Measurements from ENCODE around the gene RFNG. TPM values are rescaled to one million over a fixed set of nuclear protein-coding genes. Genes with fewer than 3 reads are reported as not detected.

The RFNG gene
- total and polyA plus RNA-seq, 2 of the 13 experiments (the other 11 are each of a cell fraction or from before 2014, with no cell fraction given): 61.4 to 64.0 TPM

DNA sequence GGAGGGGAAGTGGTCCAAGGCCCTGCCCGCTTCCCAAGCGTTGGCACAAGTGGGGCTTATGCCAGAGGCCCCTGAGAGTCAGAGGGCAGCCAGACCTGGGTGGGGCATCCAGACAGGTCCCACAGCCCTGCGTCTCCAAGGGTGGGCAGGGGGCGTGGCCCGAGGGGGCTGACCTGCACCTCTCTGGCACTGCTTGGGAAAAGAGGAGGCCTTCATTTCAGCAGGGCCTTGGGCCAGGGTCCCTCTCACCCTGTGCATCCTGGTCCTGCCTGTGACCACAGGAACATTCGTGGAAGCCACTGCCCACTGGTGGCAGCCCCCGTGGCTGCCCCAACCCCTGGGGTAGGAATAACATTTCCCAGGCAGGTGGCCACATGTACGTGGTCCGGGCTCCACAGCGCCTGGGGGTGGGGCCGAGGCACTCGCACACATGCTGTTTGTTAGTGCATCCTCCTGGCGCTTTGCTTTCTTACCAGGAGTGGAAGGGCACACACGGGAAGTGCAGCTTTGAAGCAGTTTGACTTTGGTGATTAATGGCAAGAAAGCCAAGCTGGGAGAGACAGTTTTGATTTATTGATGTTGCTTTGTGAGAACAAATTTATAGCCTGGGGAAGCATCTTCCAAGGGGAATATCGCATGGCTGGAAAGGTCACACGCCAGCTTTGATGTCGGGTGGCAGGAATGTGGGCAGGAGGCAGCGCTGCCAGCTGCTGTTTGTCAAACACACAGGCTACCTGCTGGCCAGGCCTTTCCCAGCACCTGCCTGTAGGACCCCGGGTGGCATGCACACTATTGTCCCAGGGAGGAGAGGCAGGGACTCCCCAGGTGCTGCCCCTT, 33.2 kb downstream of the RFNG start (continued):
- TF ChIP-seq, protein P1, sequence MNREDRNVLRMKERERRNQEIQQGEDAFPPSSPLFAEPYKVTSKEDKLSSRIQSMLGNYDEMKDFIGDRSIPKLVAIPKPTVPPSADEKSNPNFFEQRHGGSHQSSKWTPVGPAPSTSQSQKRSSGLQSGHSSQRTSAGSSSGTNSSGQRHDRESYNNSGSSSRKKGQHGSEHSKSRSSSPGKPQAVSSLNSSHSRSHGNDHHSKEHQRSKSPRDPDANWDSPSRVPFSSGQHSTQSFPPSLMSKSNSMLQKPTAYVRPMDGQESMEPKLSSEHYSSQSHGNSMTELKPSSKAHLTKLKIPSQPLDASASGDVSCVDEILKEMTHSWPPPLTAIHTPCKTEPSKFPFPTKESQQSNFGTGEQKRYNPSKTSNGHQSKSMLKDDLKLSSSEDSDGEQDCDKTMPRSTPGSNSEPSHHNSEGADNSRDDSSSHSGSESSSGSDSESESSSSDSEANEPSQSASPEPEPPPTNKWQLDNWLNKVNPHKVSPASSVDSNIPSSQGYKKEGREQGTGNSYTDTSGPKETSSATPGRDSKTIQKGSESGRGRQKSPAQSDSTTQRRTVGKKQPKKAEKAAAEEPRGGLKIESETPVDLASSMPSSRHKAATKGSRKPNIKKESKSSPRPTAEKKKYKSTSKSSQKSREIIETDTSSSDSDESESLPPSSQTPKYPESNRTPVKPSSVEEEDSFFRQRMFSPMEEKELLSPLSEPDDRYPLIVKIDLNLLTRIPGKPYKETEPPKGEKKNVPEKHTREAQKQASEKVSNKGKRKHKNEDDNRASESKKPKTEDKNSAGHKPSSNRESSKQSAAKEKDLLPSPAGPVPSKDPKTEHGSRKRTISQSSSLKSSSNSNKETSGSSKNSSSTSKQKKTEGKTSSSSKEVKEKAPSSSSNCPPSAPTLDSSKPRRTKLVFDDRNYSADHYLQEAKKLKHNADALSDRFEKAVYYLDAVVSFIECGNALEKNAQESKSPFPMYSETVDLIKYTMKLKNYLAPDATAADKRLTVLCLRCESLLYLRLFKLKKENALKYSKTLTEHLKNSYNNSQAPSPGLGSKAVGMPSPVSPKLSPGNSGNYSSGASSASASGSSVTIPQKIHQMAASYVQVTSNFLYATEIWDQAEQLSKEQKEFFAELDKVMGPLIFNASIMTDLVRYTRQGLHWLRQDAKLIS (CRISPR knock-in tag; IDR thresholded peaks at IDR 0.05): peak; percentile 54; the same call in 1 of the 2 replicates
- no peak for TF ChIP-seq ZNF550 (CRISPR knock-in tag; IDR thresholded peaks at IDR 0.05; ENCODE audit: borderline replicate concordance)
- TF ChIP-seq, protein P2, sequence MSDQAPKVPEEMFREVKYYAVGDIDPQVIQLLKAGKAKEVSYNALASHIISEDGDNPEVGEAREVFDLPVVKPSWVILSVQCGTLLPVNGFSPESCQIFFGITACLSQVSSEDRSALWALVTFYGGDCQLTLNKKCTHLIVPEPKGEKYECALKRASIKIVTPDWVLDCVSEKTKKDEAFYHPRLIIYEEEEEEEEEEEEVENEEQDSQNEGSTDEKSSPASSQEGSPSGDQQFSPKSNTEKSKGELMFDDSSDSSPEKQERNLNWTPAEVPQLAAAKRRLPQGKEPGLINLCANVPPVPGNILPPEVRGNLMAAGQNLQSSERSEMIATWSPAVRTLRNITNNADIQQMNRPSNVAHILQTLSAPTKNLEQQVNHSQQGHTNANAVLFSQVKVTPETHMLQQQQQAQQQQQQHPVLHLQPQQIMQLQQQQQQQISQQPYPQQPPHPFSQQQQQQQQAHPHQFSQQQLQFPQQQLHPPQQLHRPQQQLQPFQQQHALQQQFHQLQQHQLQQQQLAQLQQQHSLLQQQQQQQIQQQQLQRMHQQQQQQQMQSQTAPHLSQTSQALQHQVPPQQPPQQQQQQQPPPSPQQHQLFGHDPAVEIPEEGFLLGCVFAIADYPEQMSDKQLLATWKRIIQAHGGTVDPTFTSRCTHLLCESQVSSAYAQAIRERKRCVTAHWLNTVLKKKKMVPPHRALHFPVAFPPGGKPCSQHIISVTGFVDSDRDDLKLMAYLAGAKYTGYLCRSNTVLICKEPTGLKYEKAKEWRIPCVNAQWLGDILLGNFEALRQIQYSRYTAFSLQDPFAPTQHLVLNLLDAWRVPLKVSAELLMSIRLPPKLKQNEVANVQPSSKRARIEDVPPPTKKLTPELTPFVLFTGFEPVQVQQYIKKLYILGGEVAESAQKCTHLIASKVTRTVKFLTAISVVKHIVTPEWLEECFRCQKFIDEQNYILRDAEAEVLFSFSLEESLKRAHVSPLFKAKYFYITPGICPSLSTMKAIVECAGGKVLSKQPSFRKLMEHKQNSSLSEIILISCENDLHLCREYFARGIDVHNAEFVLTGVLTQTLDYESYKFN (CRISPR knock-in tag; conservative IDR thresholded peaks at IDR 0.05): no peak
- no peak; the same call in 1 of the 2 replicates for TF ChIP-seq PHF8 (CRISPR knock-in tag; IDR thresholded peaks at IDR 0.05)
- TF ChIP-seq HNRNPL (IDR thresholded peaks at IDR 0.05; ENCODE audit: low read depth, low read length): peak; percentile 78
- TF ChIP-seq GTF2F1 (IDR thresholded peaks at IDR 0.05; ENCODE audit: low read length): no peak
- no peak for TF ChIP-seq KLF12 (CRISPR knock-in tag; IDR thresholded peaks at IDR 0.05; ENCODE audit: borderline replicate concordance)
- TF ChIP-seq PREB (CRISPR knock-in tag; IDR thresholded peaks at IDR 0.05): no peak
- TF ChIP-seq ZNF441 (CRISPR knock-in tag; IDR thresholded peaks at IDR 0.05; ENCODE audit: borderline replicate concordance): no peak
- TF ChIP-seq ZSCAN30 (CRISPR knock-in tag; IDR thresholded peaks at IDR 0.05): no peak
- TF ChIP-seq ZNF749 (CRISPR knock-in tag; IDR thresholded peaks at IDR 0.05; ENCODE audit: borderline replicate concordance): no peak
- TF ChIP-seq ZNF3 (CRISPR knock-in tag; IDR thresholded peaks at IDR 0.05): no peak
- no peak for TF ChIP-seq GATAD1 (CRISPR knock-in tag; IDR thresholded peaks at IDR 0.05)
- no peak for TF ChIP-seq ZNF75D (CRISPR knock-in tag; IDR thresholded peaks at IDR 0.05; ENCODE audit: borderline replicate concordance)
- no peak; the same call in 1 of the 2 replicates for TF ChIP-seq ZNF567 (CRISPR knock-in tag; IDR thresholded peaks at IDR 0.05; ENCODE audit: borderline replicate concordance)
- TF ChIP-seq SPEN (CRISPR knock-in tag; IDR thresholded peaks at IDR 0.05; ENCODE audit: low read depth): no peak
- 0 out of 2 replicates have a peak, but pooled peaks have one; percentile 67 for TF ChIP-seq DNMT1 (CRISPR knock-in tag; IDR thresholded peaks at IDR 0.05)
- no peak for TF ChIP-seq CHCHD3 (CRISPR knock-in tag; IDR thresholded peaks at IDR 0.05)
- TF ChIP-seq SATB2 (CRISPR knock-in tag; IDR thresholded peaks at IDR 0.05): no peak
- no peak for TF ChIP-seq IKZF1 (IDR thresholded peaks at IDR 0.05)
- TF ChIP-seq ZNF605 (CRISPR knock-in tag; IDR thresholded peaks at IDR 0.05): no peak
- no peak for TF ChIP-seq ISL2 (CRISPR knock-in tag; IDR thresholded peaks at IDR 0.05)
- TF ChIP-seq NR2F1 (CRISPR knock-in tag; IDR thresholded peaks at IDR 0.05): no peak
